ENCODE data around the gene PCDHGB1.
"Not testable (repeated sequence)": the region's sequence is repeated elsewhere in the genome, so short reads cannot be mapped to it uniquely, and the experiment has no call there.

PCDHGB1 gene

GRCh38 chr5:141345327-141345726 lies 4.6 kb upstream of the PCDHGB1 start:
- DNase-seq = no peak

GRCh38 chr5:141346017-141346416 lies 3.9 kb upstream of the PCDHGB1 start:
- DNase-seq = not testable (repeated sequence)

GRCh38 chr5:141351591-141351990 lies 1.7 kb downstream of the PCDHGB1 start:
- no peak for DNase-seq

GRCh38 chr5:141354900-141355469 lies 5.1 kb downstream of the PCDHGB1 start, which contains the start of gene PCDHGA4:
Gene PCDHGA4, plus strand, starts transcription at chr5:141355021. Its CDS starts 87 bp downstream, at chr5:141355108.
- DNase-seq = no peak

- DNase-seq = no peak
Observed at GRCh38 chr5:141355641-141356040, 5.7 kb downstream of the PCDHGB1 start.

- no peak for DNase-seq
Observed at GRCh38 chr5:141356133-141356532, 6.2 kb downstream of the PCDHGB1 start.

- no peak for DNase-seq
Observed at GRCh38 chr5:141356950-141357349, 7.1 kb downstream of the PCDHGB1 start.

- no peak for DNase-seq
Observed at GRCh38 chr5:141359790-141360426, 10.0 kb downstream of the PCDHGB1 start, which contains the start of gene PCDHGB2. Gene PCDHGB2, plus strand, starts transcription at chr5:141359994. Its CDS starts 142 bp downstream, at chr5:141360136.

GRCh38 chr5:141360685-141361084 lies 10.8 kb downstream of the PCDHGB1 start:
- no peak for DNase-seq

- DNase-seq = no peak
Observed at GRCh38 chr5:141362719-141363118, 12.8 kb downstream of the PCDHGB1 start.

- DNase-seq = no peak
Observed at GRCh38 chr5:141363952-141364660, 14.2 kb downstream of the PCDHGB1 start, which contains the start of gene PCDHGA5. Gene PCDHGA5, plus strand, starts transcription at chr5:141364162. Its CDS starts 169 bp downstream, at chr5:141364331.

- no peak for DNase-seq
Observed at GRCh38 chr5:141366016-141366896, 16.4 kb downstream of the PCDHGB1 start.

- DNase-seq = peak in 2 of 56 donors; percentile 2 to 3
Observed at GRCh38 chr5:141369994-141370848, 20.3 kb downstream of the PCDHGB1 start, which contains the start of gene PCDHGB3. Gene PCDHGB3, plus strand, starts transcription at chr5:141370242. Its CDS starts 153 bp downstream, at chr5:141370395.

GRCh38 chr5:141371572-141372475 lies 21.9 kb downstream of the PCDHGB1 start:
- DNase-seq = no peak

GRCh38 chr5:141373673-141374317 lies 23.9 kb downstream of the PCDHGB1 start, which contains the start of gene PCDHGA6:
Gene PCDHGA6, plus strand, starts transcription at chr5:141373891. Its CDS starts 193 bp downstream, at chr5:141374084.
- no peak for DNase-seq

- no peak for DNase-seq
Observed at GRCh38 chr5:141374627-141375026, 24.7 kb downstream of the PCDHGB1 start.

- not testable (repeated sequence) for DNase-seq
Observed at GRCh38 chr5:141375444-141376155, 25.7 kb downstream of the PCDHGB1 start.

All from amygdala (tissue), 56 donors.